GM15510 (cell line): ENCODE measurements around the gene LRP1.

Experiments used
- POLR2A ChIP-seq: IDR thresholded peaks from 3 replicates; pipeline ENCODE4 v1.6.1; 2011; ENCODE audit warnings: borderline replicate concordance; ENCODE audit not compliant: insufficient read length; ENCODE audit errors: extremely low read depth

LRP1 gene

DNA sequence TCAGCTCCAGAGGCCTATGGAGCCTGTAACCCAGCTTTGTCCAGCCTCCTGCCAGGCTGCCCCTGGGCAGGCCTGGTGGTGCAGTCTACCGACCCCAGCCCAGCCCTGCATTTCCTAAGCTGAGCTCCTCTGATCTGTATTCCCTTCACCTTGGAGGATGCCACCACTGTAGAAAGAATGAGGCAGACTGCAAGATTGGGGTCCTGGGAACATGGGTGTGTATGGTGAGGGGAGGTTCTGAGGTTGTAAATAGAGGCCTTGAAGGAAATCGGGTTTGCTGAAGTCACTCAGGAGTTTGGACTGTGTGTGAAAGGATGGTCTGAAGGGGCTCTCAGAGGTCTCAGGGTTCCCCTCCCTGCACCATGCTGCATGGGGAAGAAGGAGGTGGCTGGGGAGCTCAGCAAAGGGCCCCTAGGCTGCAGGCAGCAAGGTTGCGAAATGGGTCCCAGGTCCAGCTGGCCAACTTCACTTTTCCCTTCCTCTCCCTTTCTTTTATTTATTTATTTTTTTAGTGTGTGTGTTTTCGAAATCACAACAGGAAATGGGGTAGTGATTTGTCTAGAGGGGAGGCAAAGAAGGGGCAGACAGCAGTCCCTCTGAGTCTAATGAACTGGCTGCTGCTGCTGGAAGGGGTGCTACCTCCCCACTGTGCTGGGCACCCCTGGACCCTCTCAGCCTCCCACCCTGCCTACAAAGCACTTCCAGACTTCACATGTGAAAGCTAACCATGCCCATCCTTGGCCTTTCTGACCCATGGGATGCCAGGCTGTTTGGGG is 20.4 kb downstream of the LRP1 start:
- no peak for TF ChIP-seq POLR2A

DNA sequence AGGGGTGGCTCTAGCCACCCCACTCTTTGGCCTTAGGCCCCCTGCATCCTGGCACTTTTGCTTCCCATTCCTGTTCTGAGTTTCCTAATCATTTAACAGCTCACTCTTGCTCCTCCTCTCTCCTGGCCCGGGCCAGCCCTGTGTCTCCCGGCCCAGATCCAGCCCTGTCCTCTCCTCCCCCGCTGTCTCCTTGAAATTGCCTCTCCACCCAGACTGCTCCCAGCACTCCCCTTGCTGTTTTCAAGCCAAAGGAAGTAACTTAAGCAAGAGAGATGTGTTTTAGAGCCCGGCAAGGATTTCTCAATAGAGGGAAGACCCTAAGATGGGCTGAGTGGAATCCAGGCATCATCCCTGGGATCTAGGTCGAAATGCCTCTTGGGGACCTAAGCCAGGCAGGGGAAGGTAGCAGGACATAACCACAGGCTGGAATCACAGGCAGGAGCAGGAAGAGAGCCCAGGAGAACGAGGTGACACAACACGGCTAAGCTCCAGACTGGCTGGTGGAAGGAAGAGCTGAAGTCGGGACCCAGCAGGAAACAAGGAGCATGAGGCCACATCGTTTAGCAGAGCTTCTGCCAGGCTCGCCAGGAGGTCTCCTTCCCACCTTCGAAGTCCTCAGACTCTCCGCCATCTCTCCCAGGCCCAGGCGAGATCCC is 21.1 kb downstream of the LRP1 start:
- no peak for TF ChIP-seq POLR2A

DNA sequence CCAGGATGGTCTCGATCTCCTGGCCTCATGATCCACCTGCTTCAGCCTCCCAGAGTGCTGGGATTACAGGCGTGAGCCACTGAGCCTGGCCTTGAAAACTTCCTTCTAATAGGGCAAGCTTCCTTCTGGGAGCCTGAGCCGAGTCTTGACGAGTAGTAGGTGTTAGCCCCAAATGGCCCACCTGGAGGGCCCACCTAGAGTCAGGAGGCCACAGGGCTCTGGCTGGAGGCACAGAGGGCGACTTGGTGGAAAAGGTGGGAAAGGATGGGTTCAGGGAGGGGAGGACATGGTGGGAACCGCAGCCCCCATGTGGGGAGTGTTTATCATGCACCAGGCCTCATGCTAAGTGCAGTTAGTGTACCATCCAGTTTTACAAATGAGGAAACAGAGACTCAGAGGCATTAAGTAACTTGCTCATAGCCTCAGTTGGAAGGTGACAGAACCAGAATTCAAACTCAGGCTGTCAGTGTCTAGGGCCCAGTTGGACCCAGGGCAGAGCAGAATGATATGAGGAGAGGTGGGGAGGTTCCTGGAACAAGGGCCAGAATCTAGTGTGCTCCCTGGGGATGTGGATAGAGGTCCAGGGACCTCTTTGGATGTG is 22.2 kb downstream of the LRP1 start:
- no peak for TF ChIP-seq POLR2A

DNA sequence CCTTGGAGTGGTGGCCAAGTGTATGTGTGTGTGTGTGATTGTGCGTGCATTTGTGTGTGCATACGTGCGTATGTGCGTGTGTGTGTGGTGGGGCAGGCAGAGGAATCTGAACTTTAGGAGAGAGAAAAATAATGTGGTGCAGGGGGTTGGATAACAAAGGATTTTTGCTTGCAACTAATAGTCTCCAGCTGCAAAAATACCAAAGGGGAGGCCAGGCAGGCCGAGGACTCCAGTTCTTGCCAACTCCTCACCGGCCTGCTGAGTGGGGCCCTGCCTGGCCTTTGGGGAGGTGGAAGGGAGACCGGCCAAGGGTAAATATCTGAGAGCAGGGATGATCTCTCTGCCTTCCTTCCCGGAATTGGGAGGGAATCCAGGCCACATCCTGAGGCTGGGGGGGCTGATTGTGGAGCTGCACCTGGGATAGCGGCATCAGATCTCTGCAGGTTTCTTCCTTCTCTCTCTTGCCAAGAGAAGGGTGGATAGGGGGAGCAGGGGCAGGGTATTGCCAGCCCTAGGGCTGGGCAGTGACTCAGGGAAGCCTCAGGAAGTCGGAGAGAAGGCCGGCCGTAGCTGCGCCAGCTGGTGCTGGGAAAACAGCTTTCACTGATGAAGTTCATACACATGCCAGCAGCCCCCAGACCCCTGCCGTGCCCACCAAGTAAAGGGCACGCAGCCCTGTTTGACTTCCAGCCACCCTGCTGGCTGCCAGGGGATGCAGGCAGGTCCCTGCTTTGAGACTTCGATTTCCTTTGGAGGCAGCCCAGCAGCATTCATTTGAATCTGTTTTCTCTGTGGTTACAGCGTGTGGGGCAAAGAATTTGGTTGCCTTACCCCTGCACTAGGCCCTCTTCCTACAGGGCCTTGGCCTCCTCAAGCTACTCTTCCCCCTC is 23.7 kb downstream of the LRP1 start:
- no peak for TF ChIP-seq POLR2A

DNA sequence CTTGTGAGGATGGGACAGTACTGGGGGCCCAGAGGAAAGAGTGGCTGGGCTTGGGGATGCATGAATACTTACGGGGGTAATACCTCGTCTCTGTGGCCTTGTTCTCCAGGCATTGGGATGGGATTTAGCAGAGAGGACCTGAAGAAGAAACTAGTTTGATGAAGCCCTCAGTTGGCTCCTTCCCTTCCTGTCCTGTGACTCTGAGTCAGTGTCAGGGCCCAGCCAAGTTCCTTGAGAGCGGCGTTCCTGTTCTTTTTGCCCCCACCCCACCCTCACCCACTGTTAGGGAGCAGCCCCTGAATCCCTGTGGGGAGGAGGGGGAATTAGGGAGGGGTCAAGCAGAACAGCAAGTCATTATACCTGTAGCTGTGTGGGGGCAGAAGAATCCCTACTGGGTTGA is 24.4 kb downstream of the LRP1 start:
- TF ChIP-seq POLR2A = no peak

DNA sequence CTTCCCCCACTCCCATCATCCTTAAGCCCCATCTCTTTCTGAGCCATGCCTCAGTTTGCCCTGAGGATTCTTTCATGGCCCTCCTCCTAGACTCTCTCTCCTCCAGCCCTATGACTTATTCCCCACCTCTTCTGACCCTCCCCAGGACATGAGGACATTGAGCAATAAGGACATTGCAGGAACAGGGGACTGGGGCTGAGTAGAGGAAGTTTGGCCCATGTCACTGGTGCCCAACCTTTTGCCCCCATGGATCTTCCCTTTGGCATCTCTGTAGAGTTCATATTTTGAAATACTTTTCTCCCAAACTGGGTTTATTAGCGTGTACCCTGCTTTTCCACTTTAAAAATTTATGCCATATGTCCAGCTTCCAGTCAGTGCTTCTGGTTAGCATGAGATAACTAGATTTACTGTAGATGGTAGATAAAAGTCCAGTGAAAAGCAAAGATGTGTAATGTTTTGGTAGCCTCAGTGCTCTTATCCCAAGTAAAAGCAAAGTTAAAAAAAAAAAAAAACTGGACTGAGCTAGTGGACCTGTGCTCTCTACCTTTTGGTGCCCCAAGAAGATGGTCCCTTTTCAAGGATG is 25.2 kb downstream of the LRP1 start:
- no peak for TF ChIP-seq POLR2A

DNA sequence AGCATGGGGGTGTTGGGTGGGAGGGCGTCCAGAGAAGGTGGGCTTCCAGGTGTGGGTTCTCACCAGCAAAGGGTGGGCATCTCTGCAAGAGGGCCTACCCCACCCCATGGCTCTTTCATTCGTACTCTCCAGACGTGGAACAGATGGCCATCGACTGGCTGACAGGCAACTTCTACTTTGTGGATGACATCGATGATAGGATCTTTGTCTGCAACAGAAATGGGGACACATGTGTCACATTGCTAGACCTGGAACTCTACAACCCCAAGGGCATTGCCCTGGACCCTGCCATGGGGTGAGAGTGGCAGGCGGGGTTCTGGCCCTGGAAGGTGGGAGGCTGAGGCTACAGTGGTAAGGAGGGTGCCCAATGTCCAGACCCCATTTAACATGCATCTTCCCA is 25.8 kb downstream of the LRP1 start:
- TF ChIP-seq POLR2A = no peak

DNA sequence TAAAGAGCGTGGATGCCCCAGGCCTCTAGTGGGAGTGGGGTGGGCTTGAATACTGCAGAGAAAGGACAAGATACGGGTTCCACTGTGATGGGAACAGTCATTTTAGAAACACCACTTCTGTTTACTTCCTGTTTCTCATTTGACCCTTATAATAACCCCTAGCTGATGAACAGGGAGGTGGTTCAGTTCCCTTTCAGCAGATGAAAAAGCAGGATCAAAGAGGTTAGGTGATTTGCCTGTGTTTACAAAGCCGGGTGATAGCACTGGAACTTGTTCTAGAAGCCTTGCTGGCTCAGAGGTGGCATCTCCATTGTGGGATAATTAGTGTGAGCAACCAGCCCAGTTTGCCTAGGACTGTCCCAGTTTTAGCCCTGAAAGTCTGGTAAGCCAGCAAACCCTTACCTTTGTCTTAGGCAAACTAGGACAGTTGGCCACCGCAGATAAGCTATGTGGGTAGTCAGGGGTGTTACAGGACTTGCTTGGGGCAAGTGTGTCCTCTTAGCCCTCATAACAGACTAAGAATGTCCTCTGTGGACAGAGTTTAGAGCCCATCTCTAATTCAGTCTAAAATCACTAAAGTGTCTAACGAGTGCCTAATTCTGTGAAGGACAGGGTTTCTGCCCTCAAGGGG is 26.6 kb downstream of the LRP1 start:
- no peak for TF ChIP-seq POLR2A

DNA sequence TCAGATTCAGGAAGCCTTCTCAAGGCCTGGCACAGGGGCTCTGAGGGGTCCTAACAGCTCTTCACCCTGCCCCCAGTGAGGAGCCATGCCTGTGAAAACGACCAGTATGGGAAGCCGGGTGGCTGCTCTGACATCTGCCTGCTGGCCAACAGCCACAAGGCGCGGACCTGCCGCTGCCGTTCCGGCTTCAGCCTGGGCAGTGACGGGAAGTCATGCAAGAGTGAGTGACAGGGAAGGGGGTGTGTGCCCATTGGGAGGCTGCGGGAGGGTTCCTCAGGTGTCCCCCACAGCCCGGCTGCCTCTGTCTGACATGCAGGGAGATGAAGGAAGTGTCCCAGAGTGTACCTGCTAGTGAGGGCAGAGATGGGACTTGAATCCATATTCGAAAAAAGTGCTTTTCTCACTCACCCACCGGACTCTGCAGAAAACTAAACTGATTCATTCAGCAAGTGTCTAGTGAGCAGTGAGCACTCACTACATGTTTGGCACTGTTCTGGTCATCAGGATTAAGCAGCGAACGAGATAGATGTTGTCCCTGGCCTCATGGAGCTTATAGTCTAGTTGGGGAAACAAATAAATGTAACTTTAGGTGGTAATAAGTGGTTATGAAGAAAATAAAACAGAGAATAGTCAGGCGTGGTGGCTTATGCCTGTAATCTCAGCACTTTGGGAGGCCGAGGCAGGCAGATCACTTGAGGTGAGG is 28.6 kb downstream of the LRP1 start:
- TF ChIP-seq POLR2A = no peak

DNA sequence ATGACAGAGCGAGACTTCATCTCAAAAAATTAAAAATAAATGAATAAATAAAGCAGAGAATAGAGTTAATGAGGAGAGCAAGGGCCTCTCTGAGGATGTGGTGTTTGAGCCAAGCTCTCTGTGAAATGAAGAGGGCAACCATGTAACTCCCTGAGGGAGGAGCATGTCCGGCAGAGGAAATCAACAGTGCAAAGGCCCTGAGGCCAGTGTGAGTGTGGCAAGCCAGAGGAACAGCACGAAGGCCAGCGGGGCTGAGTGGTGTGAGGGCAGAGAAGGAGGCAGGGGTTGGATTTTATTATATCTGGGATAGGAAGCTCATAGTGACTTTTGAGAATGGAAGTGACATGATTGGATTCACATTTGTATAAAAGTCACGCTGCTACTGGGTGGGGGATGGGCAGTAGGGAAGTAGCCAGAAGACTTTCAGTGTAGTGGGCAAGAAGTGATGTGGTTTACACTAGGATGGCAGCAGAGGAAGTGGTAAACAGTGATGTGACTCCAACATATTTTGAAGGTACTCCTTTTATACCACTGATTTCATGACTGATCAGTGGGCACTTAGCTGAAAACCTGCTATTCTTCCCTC is 29.4 kb downstream of the LRP1 start:
- TF ChIP-seq POLR2A = no peak

DNA sequence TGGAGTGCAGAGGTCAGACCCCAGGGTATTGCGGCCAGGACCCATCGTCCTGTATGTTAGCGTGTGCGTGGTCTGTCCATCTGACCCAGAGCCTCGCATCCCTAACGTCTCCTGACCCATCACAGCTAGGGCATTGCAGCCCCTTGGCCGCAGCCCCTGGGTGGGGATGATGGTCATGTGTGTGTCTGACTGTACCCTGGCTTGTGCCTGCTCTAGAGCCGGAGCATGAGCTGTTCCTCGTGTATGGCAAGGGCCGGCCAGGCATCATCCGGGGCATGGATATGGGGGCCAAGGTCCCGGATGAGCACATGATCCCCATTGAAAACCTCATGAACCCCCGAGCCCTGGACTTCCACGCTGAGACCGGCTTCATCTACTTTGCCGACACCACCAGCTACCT is 29.9 kb downstream of the LRP1 start:
- TF ChIP-seq POLR2A = no peak

DNA sequence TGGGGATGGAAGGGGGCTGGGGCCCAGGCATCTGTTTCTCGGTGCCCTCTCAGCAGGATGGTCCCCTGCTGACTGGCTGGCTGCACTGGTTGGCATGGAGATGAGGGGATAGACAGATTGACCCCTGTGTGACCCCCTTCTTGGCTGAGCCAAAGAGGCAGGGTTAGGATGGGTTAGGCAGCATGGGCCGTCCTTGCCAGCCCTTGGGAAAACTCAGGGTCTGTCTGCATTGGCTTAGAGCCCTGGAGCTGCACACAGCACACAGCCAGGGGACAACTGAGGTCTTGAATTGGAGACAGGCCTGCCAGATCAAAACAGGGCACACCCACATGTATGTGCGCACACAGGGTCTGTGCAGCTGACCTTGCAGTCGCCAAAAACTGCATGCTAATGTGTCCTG is 30.4 kb downstream of the LRP1 start:
- TF ChIP-seq POLR2A = no peak

DNA sequence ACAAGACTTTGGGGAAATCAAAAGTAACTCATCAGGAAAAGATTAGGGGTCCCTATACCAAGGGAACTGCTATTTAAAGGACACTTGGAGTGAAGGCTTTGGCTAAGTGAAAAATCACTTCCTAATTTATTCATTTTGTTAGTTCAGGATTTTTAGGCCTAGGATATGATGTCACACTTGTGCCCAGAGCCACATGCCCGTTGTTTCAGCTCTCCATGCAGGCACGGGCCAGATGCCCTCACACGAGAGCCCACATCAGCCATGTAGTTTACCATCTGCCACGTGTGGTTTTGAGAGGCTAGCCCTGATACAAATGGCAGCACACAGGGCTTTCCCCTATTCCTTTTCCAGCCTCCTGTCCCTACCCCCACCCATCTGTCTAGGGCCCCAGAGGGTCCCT is 31.0 kb downstream of the LRP1 start:
- no peak for TF ChIP-seq POLR2A
